Activated naive CD4-positive, alpha-beta T cell (primary cell): ENCODE measurements around the gene PCDHAC2.

ENCODE experiments used
- DNase-seq, 4 experiments: peaks; one replicate each; lab custom pipeline; 2025; lab: John Stamatoyannopoulos, UW

Gene PCDHAC2

GRCh38 chr5:140988608-140989007 is 22.3 kb downstream of the PCDHAC2 start:
- DNase-seq, result no peak

- no peak for DNase-seq
Observed at GRCh38 chr5:140989254-140990020, 23.2 kb downstream of the PCDHAC2 start.

- DNase-seq, result no peak
Observed at GRCh38 chr5:140992828-140993227, 26.6 kb downstream of the PCDHAC2 start.

- no peak for DNase-seq
Observed at GRCh38 chr5:140996060-140996459, 29.8 kb downstream of the PCDHAC2 start.

- no peak for DNase-seq
Observed at GRCh38 chr5:140998921-140999410, 32.7 kb downstream of the PCDHAC2 start.

- DNase-seq, result no peak
Observed at GRCh38 chr5:141001446-141001843, 35.2 kb downstream of the PCDHAC2 start.

GRCh38 chr5:141001844-141002604 is 35.7 kb downstream of the PCDHAC2 start:
- no peak for DNase-seq

- no peak for DNase-seq
Observed at GRCh38 chr5:141002605-141002965, 36.3 kb downstream of the PCDHAC2 start.

- DNase-seq, result no peak
Observed at GRCh38 chr5:141003031-141003430, 36.8 kb downstream of the PCDHAC2 start.

- no peak for DNase-seq
Observed at GRCh38 chr5:141003791-141004611, 37.7 kb downstream of the PCDHAC2 start.

GRCh38 chr5:141007791-141008190 is 41.5 kb downstream of the PCDHAC2 start:
- no peak for DNase-seq

GRCh38 chr5:141010047-141010793 is 43.9 kb downstream of the PCDHAC2 start:
- no peak for DNase-seq

- DNase-seq, result no peak
Observed at GRCh38 chr5:141017943-141018342, 51.7 kb downstream of the PCDHAC2 start.
